HG03432 (cell line): ENCODE measurements around the gene NEU2.
"Not testable (repeated sequence)": the region's sequence is repeated elsewhere in the genome, so short reads cannot be mapped to it uniquely, and the experiment has no call there.

Source experiments
- ATAC-seq: cut with Tn5 transposase; IDR thresholded peaks from one replicate; pipeline ENCODE4 v1.9.1; 2021; ENCODE audit warnings: mild to moderate bottlenecking, moderate library complexity; ENCODE audit not compliant: unreplicated experiment

NEU2 gene

DNA sequence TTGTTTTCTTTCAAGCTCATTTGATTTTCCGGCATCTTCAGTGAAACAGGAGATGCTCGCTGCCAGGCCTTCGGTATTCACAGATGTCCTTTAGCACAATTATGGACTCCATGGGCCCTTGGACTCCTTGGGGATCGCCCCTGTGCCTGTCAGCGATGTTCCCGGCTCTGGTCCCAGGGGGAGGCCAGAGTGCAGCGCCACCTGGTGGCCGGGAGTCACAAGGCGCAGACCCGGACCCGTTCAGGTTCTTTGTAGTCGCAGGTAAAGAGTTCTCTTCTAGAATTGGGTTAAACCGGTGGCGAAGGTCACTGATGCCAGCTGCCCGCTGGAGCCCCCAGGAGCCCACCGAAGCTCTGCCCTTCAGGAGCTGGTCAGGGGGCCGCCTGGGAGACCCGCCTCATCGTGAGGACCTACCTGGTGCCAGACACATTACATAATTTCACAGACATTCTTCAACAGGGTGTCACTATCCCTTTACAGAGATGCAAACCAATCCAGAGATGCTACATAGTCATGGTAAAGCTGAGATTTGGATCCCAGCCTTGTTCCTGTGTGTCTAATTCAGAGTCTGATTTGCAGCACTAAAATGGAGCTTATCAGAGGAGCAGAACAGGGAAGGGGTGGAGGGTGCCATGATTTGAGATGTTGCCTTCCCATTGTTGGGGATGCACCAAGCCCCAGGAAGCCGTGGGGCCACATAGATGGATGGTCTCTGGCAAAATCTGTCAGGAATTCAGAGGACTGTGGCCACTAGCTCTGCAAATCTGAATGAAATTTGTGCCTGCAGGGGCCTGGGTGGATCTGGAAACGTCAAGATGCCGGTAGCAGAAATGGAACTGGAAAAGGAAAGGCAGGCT lies 21.7 kb downstream of the NEU2 start:
- ATAC-seq = no peak

DNA sequence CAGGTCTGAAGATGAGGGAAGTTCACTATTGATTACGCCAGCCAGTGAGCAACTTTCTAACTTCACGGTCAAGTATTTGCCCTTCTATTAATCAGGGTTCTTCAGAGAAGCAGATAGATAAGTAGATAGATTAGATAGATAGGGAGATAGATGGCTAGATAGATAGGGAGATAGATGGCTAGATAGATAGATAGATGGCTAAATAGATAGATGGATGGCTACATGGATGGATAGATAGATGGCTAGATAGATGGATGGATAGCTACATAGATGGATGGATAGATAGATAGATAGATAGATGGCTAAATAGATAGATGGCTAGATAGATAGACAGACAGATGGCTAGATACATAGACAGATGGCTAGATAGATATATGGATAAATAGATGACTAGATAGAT lies 22.9 kb downstream of the NEU2 start:
- no peak for ATAC-seq

DNA sequence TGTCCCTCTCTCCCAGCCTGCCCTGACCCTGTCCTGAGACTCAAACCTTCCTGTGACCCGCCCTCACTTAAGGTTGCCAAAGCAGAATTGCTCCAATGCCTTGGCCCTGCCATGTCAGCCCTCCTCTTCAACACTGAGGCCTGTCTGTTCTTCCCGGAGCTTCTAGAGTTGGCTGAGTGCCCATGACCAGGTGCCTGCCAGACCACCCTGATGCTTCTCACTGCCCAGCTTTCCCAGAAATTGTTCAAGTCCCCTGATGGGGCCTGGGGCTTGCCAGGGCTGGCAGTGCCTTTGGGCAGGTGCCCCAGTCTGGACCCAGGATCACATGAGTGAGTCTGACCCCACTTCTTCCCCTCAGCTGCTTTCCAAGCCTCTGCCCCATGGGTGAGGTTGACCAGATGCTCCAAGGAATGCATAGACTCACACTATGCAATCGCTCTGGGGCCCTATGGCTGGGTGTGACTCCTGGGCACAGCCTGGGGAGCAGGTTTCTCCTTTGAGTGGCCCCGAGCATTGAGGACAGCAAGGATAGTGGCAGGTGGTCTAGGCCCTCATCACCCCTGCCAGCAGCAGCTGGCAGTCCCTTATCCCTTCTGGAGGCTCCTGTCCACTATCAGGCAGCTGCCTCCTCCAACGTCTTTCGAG lies 24.6 kb downstream of the NEU2 start:
- ATAC-seq = no peak

DNA sequence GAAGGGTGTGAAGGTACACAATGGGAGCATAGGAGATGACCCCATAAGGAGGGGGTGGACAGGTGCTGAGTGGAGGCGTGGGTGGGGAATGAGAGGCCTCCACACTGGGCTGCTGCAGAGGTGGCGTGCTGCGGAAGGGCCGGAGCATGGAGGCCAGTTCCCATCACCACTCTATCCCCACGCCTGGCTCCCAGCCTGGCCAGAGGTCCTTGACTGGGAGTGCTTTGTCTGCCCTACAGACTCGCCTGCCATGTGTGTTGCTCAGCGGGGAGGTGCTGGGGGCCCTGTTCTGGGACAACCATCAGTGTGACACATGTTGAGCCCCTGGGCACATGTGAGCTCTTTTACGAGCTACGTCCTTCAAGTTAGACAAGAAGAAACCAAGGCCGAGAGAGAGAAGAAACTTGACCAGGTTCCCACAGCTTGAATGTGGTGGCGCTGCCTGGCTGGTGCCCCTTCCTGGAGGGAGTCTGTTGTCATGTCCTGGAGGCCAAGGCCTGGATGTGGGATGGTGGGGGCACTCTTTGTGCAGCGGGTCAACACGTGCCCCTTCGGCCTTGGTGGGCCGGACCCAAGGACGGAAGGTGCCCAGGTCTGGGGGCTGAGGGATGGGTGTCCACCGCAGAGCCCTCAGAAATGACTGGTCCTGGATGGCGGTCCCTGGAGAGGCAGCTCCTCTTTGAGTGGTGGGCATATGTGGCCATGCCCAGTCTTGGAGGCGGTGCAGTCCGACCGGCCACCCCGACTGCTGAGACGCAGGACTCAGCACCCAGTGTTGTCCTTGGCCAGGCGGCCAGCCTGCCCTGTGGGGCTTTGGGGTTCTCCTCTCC lies 26.5 kb downstream of the NEU2 start:
- ATAC-seq = no peak

DNA sequence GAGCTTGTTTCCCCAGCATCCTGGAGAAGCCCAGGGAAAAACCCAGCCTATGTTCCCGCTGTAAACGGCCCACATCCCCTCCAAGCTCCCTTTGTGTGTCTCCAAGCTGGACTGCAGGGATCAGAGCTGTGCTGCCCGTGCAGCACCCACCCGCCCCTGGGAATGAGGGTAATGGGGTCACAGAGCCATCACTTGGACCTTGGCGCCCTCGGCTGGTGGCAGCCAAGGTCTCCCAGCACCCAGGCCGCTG lies 27.0 kb downstream of the NEU2 start:
- ATAC-seq = no peak

DNA sequence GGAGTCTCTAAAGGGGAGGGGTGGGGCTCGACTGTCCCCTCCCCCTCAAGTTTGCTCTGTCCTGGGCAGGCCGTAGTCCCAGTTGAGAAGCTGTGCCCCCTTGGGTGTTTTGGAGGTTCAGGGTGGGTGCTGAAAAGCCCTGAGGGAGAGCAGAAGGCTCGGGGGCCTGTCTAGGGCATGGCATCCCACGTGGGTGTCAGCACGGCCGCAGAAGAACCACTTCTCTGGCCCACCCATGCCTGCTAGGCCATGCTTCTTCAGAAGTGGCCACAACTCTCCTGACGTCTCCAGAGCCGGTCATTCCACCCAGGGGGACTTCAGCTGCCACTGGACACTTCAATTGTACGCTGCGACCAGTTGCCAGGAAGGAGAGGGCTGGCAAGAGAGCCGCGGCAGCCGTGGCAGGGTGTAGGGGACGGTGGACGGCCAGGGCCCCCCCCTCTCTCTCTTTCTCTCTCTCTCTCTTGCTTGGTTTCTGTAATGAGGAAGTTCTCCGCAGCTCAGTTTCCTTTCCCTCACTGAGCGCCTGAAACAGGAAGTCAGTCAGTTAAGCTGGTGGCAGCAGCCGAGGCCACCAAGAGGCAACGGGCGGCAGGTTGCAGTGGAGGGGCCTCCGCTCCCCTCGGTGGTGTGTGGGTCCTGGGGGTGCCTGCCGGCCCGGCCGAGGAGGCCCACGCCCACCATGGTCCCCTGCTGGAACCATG lies 27.5 kb downstream of the NEU2 start, which contains the start of gene INPP5D:
INPP5D (plus strand) TSS at position 546 of the 704 bp plus-strand sequence; CDS start at position 683, 137 bp downstream.
- ATAC-seq = peak; percentile 48

DNA sequence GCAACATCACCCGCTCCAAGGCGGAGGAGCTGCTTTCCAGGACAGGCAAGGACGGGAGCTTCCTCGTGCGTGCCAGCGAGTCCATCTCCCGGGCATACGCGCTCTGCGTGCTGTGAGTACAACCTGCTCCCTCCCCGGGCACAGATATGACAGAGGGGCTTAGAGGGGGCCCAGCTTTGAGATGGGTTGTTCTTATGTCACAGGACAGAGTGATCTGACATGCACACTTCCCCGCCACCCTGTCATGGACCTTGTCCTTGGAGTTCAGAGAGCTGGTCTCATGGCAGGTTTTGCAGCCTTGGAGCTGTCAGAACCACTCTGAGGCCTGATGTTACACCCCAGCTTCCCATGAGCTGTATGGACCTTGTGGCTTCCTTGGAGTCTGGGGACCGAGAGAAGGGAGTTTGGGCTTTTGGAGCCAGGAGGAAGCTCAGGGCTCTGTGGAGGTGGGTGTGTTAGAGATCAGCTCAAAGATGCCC lies 28.1 kb downstream of the NEU2 start:
- peak; percentile 0 for ATAC-seq

DNA sequence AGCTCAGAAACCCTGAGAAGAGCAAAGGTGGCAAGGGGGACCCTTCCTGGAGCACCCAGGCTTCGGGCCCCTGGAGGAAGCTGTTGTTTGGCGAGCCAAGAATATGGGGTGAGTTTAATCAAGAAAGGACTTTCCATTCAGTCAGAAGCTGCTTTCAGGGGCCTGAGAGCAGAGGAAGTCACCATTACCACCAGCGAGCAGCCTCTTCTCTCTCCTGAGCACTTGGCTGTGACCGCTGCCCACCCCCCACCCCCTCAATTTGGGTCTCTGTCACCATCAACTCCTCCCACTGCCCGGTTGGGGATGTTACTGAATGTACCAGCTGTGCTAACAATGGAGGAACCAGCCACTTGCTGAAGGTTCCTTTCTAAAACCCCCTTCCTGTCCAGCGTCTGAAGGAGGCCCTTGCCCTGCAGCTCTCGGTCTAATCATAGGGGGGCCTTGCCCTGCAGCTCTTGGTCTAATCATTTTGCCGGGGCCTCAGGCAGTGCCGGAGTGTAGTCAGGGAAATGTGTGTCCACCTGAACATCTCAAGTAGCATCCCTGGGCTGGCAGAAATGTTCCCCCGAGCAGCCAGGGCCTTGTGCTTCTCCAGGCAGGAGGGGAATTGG lies 28.6 kb downstream of the NEU2 start:
- ATAC-seq = peak; percentile 17

DNA sequence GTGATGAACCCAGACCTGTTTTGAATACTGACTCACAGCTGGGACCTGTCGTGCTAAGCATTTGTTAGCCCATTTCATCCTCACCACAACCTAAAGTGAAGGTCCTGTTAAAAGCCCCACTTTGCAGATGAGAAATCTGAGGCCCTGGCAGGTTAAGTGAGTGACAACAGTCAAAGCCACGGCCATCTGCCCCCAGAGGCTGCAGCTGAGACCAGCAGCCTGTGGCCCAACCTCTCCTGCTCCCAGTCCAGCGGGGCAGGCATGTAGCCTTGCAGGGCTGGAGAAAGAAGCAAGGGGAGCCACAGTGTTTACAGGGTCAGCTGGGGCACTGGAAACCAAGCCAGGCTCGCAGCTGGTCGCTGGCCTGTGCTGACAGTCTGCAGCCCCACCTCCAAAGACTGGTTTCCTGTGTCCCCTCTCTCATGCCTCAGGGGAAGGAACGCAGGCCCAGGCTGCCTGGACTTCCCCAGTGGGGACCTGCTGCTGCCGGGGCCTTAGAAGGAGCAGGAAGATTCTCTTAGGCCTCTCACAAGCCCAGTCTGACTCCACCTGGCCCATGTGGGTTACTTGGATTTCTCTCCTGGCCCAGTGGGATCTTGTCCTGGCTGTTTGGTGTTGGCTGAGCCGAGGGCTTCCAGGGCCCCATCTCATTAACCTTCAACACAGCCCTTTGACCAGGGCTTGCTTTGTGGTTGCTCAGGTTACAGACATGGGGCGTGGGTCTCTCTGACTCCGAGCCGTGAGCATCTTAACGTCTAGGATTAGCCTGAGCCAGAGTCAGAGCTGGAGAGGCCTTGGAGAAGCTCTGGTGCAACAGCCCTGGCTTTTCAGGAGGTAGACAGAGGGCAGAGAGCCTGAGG lies 29.3 kb downstream of the NEU2 start:
- peak; percentile 25 for ATAC-seq

DNA sequence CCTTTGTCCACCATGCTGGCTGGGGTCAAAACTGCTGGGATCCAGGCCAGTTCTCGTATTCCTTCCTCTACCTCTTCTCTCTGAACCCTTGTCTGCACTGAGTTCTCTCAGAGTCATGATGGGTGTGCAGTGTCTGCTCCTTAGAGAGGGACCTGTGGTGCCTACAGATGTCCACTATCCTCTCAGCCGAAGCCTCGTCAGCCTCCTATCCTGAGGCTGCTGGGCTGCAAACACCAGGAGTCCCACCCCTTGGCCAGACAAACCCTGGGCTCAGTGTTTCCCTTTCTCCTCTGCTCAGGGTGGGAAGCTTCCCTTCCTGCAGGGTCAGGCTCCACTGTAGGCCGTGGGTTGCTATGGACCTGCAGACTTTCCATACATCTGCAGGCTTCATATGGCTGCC lies 30.0 kb downstream of the NEU2 start:
- ATAC-seq = no peak

DNA sequence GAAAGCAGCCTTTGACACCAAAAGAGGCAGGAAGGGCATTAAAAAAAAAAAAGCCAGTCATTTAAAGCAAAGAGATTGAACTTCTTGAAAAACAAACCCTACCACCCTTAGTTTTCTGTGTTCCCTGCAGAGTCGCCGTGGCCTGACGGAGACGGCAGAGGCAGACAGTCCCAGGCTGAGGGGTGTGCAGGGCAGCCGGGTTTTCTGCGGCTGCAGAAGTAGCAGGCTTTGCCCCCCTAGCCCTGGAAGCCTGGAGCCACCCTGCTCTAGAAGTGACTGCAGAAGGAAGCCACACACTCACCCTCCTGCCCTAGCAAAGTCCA lies 30.4 kb downstream of the NEU2 start:
- no peak for ATAC-seq

DNA sequence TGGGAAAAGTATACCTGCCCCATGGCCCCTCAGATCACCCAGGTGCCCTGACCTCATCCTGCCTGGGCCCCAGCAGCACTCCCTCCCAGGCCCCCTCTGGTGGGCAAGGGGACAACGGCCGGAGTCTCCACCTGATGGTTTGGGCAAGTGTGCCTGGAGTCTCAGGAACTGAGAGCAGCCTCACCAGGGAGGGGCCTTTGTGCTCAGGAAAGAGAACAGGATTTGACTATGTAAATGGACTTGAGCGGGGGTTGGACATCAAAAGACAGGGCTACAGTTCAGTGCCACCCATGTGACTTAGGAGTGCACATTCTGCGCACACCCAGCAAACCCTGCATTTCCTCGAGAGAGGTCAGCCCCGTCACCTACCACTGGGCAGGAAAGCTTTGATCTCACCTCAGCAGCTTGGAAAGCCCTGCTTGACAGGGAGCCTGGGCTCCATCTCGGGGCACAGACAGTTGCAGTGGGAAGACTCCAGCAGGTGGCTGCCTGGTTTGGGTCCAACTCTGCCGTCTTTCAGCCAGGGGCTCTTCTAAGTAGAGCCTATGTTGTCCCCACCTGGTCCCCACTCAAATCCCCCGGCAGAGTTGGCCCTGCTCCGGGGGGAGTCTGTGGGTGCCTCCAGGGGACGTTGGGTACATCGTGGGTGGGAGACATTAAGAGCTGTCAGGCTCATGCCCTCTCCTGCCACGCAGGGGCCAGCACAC lies 30.9 kb downstream of the NEU2 start:
- ATAC-seq = peak; percentile 44

DNA sequence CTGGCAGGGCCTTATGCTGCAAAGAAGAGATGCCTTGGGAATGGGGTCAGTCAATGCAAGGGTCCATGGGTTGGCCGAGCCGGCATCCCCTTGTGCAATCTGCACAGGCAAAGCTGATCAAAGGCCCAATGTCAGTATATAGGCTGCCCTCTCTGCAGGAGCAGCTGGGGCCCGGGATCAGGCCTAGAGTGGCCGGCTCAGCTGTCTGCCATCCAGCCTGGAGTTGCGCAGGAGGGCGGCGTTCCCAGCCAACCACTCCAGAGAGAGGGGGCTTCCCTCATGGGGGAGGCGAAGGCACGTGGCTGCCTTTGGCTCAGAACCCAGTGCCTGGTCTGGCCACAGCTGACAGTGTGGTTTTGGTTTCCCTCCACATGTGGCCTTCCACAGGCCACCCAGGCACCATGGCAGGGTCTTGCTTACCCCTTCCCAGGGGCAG lies 31.5 kb downstream of the NEU2 start:
- ATAC-seq = no peak

DNA sequence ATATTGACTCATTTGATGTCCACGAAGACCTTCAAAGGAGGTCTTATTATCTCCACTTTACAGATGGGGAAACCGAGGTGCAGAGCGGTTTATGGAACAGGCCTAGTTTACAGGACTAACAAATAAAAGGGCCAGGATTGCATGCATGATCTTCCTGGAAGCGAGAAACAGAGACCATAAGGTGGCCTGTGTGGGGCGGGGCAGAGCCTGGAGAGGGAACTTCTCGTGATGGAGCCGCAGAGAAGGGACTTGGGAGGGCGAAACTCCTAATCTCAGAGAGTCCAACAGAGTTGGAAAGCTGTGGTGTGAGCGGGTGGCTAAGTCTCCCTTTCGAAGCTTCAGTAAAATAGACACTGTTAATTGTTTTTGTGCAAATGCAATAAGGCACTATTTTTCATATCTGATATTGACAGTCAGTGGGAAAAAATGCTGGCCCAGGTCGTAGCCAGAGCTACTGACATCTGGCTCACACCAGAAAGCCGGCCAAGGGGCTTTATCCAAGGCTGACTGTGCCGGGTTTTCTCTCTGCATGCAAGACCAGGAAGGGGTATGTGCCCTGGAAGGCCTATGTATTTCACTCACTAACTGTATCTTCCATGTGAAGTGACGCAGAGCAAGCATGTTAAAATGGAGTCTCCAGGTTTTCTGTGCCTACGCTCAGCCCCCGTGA lies 32.2 kb downstream of the NEU2 start:
- no peak for ATAC-seq

DNA sequence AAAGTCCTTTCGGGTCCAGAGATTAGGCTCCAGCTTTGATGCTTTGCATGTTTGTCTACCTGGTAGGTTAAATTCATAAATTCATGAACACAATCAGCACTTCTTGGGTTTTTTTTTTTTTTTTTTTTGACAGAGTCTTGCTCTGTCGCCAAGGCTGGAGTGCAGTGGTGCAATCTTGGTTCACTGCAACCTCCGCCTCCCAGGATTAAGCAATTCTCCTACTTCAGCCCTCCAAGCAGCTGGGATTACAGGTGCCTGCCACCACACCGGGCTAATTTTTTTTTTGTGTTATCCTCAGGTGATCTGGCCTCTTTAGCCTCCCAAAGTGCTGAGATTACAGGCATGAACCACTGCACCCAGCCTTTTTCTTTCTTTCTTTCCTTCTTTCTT lies 32.7 kb downstream of the NEU2 start:
- not testable (repeated sequence) for ATAC-seq

DNA sequence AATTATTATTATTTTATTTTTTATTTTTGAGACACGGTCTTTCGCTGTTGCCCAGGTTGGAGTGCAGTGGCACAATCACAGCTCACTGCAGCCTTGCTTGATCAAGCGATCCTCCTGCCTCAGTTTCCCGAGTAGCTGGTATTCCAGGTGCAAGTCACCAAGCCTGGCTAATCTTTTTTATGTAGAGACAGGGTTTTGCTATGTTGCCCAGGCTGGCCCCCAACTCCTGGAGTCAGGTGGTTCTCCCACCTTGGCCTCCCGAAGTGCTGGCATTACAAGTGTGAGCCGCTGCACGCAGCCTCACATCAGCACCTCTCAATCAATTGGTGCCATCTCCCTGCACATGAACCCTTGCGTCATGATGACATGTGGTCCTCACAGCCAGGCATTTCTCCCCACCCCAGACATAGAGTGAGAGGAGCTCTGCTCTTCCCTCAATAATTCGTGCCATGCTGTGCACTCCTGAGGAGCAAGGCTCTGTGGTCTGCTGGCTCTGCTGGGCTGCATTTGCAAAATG lies 33.5 kb downstream of the NEU2 start:
- ATAC-seq = no peak

DNA sequence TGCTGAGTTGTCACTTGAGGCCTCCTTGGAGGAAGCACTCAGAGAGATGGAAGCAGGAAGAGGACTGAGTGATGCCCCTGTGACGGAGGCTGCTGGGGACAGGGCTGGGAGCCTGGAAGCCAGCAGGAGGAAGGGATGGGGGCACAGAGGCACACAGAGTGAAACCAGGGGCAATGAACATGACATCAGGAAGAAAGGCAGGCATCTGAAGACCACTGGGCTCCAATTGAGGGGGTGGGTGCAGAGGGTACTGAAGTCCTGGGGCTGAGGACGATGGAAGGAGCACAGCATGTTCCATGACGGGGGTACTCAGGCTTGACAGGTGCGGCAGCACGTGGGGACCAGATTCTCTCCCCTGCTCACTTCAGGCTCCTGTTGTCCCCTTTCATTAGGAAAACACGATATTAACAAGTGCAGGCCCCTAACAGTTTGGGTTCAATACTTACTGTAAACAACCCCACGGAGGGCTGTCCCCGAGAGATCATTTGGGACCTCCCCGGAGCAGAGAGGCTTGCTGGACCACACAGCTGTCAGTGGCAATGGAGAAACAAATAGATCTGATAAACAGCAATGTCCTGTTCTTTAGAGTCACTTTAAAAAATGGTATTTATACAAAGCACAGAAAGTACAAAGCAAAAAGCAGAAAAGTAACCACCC lies 36.4 kb downstream of the NEU2 start:
- ATAC-seq = no peak

DNA sequence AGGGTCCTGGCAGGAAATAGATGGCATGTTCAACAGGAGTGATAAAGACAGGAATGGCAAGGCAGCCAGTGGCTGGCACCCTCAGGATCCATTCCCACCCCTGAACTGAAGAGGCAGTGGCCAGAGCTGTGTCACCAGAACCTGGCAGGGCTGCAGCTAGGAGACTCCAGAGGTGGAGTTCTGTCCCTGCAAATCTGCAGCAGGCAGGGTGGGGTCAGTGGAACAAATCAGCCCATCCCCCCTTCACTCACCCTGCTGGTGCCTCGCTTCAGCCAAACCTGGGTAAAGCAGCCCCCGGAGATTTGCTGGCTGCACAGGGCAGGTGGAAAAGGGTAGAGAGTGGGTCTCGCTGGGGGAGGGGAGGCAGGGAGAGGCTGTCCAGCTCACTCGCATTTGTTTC lies 40.4 kb downstream of the NEU2 start:
- ATAC-seq = no peak
